Measurements from ENCODE around the gene SPRR3. TPM values are rescaled to one million over a fixed set of nuclear protein-coding genes. Genes with fewer than 3 reads are reported as not detected.
A peak's percentile ranks its signal among the peaks of the same experiment; 100 is the strongest.

The SPRR3 gene
- total RNA-seq, 1 experiment from 2014 or later, result 0.57 TPM

DNA sequence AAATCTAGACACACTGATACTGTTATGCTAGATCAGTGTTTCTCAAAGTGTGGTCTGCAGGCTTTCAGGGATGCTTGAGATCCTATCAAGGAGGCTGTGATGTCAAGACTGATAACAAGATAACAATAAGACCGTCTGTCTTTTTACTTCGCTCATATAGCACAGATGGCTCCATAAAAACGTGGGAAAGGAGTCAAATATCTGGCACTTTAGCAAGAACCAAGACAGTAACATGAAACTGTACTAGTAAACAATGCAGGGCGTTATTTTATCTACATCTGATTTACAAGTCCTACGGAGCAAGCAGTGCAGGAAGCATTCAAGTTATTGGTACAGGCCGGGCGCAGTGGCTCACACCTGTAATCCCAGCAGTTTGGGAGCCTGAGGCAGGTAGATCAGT is 3.6 kb upstream of the SPRR3 start:
- Histone ChIP-seq H3K9me3 (ENCODE audit: insufficient read depth, low read depth) (no peaks in the 10 kb centered on the region), H3K27me3 (ENCODE audit: insufficient read depth, low read depth) (no peaks in the 10 kb centered on the region), H2AFZ (no peak overlapping the region), H3F3A (ENCODE audit: insufficient read depth, low read depth) (peaks cover 22% of the 10 kb centered on the region), H3K4me3 (no peak overlapping the region), H3K9me2 (ENCODE audit: insufficient read depth) (no peaks in the 10 kb centered on the region), H4K20me1 (ENCODE audit: insufficient read depth) (no peaks in the 10 kb centered on the region), H3K27ac (no peak overlapping the region), H3K79me2 (ENCODE audit: low read depth) (no peaks in the 10 kb centered on the region), H3K4me2 (no peak overlapping the region), H3K4me1 (replicated peaks; ENCODE audit: insufficient read depth) (peaks cover 35% of the 10 kb centered on the region), H3K36me3 (ENCODE audit: low read depth) (no peaks in the 10 kb centered on the region)
- no TSS peak for BruUV-seq (replicated peaks)
- TF ChIP-seq, protein P1, sequence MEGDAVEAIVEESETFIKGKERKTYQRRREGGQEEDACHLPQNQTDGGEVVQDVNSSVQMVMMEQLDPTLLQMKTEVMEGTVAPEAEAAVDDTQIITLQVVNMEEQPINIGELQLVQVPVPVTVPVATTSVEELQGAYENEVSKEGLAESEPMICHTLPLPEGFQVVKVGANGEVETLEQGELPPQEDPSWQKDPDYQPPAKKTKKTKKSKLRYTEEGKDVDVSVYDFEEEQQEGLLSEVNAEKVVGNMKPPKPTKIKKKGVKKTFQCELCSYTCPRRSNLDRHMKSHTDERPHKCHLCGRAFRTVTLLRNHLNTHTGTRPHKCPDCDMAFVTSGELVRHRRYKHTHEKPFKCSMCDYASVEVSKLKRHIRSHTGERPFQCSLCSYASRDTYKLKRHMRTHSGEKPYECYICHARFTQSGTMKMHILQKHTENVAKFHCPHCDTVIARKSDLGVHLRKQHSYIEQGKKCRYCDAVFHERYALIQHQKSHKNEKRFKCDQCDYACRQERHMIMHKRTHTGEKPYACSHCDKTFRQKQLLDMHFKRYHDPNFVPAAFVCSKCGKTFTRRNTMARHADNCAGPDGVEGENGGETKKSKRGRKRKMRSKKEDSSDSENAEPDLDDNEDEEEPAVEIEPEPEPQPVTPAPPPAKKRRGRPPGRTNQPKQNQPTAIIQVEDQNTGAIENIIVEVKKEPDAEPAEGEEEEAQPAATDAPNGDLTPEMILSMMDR (conservative IDR thresholded peaks at IDR 0.05), result no peak
- no peak for TF ChIP-seq EZH2 (IDR thresholded peaks at IDR 0.05; ENCODE audit: low read depth)
- ChIA-PET POLR2A (ENCODE audit: unreplicated experiment) (no interaction called here), CTCF (no interaction called here)
- intact Hi-C loops (cut with micrococcal nuclease; ENCODE audit: unreplicated experiment), result no loop called here
- no peak for DNase-seq

DNA sequence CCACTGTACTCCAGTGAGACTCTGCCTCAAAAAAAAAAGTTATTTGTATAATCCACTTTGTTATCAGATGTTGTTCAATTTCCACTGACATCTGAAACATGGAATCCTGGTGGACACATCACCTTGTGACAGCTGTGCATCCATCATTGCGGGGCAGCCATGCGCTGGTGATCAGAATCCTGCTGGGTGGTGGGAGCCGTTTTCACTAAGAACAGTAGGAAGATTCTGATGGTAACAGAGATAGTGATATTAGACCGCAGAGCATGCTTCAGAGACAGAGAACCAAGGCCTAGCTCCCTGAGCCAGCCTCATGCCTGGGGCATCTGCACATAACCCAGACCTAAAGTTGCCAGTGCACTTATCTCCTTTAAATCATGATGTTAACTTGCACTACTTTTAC is 3.1 kb upstream of the SPRR3 start:
- Histone ChIP-seq H3K4me2 (no peak overlapping the region), H3K27me3 (ENCODE audit: insufficient read depth, low read depth) (no peaks in the 10 kb centered on the region), H3K4me1 (replicated peaks; ENCODE audit: insufficient read depth) (peaks cover 35% of the 10 kb centered on the region), H3K36me3 (ENCODE audit: low read depth) (no peaks in the 10 kb centered on the region), H3F3A (ENCODE audit: insufficient read depth, low read depth) (peaks cover 22% of the 10 kb centered on the region), H3K9me3 (ENCODE audit: insufficient read depth, low read depth) (no peaks in the 10 kb centered on the region), H3K9me2 (ENCODE audit: insufficient read depth) (no peaks in the 10 kb centered on the region), H3K27ac (no peak overlapping the region), H3K79me2 (ENCODE audit: low read depth) (no peaks in the 10 kb centered on the region), H2AFZ (no peak overlapping the region), H4K20me1 (ENCODE audit: insufficient read depth) (no peaks in the 10 kb centered on the region), H3K4me3 (no peak overlapping the region)
- intact Hi-C loops (cut with micrococcal nuclease; ENCODE audit: unreplicated experiment), result no loop called here
- DNase-seq, result no peak
- ChIA-PET CTCF (no interaction called here), POLR2A (ENCODE audit: unreplicated experiment) (no interaction called here)
- TF ChIP-seq, protein P1 (conservative IDR thresholded peaks at IDR 0.05), result no peak
- TF ChIP-seq EZH2 (IDR thresholded peaks at IDR 0.05; ENCODE audit: low read depth), result no peak
- no TSS peak for BruUV-seq (replicated peaks)

DNA sequence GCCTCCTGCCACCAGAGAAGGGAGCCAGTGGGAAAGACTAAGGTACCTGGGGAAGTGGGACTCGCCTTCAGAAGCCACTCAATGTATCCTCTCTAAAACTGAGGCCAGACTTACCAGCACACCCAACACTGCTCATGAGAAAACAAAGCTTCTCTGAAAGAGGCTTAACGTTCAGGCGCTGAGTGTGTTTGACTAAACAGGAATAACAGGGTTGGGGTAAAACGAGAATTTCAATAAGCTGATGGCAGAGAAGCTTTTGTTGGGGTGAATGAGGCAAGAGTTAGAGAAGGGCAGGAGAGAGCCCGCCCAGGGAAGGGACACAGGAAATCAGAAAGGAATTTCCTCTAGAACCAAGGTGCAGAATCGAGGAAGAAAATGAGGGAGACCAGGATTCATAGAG is 1.7 kb upstream of the SPRR3 start:
- ChIA-PET CTCF (interaction anchor here (1.0 kb wide), 1 partner anchor 33 kb away, joined by 3 read pairs; no protein-coding TSS in a partner anchor), POLR2A (ENCODE audit: unreplicated experiment) (no interaction called here)
- Histone ChIP-seq H3F3A (ENCODE audit: insufficient read depth, low read depth) (peaks cover 22% of the 10 kb centered on the region), H3K9me3 (ENCODE audit: insufficient read depth, low read depth) (no peaks in the 10 kb centered on the region), H2AFZ (no peak overlapping the region), H3K79me2 (ENCODE audit: low read depth) (no peaks in the 10 kb centered on the region), H3K9me2 (ENCODE audit: insufficient read depth) (no peaks in the 10 kb centered on the region), H3K4me2 (peak overlapping the region; percentile 40), H3K4me1 (replicated peaks; ENCODE audit: insufficient read depth) (peaks cover 35% of the 10 kb centered on the region), H3K4me3 (no peak overlapping the region), H3K27ac (peak overlapping the region; percentile 35), H3K27me3 (ENCODE audit: insufficient read depth, low read depth) (no peaks in the 10 kb centered on the region), H3K36me3 (ENCODE audit: low read depth) (no peaks in the 10 kb centered on the region), H4K20me1 (ENCODE audit: insufficient read depth) (no peaks in the 10 kb centered on the region)
- TF ChIP-seq, protein P1 (conservative IDR thresholded peaks at IDR 0.05), result no peak
- no peak for TF ChIP-seq EZH2 (IDR thresholded peaks at IDR 0.05; ENCODE audit: low read depth)
- BruUV-seq (replicated peaks), result no TSS peak
- DNase-seq, result peak; percentile 5 to 57
- intact Hi-C loops (cut with micrococcal nuclease; ENCODE audit: unreplicated experiment), result no loop called here

Data from PC-9 (cell line).